ENCODE results near the gene TSPAN14. TPM values are rescaled to one million over a fixed set of nuclear protein-coding genes. Genes with fewer than 3 reads are reported as not detected.

TSPAN14 gene
- total RNA-seq, 4 donors from 2014 or later = 103 to 168 (median 131) TPM

DNA sequence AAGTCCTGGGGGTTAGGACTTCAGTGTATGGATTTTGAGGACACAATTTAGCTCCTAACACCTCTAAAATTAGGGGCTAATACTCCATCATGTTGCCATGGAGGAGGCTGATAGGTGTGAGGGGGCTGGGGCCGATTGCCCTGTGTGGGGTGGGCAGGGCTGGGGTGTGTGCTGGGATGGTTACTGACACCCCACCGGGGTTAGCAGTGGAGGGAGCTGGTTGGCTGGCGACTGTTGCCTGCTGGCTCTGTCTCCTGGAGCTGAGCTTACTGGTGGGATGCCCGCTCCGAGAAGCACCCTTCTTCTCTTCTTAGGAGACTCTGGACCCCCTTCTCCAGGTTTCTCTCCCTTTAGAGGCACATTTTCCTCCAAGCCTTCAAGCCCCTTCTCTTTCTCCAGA is 61.4 kb downstream of the TSPAN14 start:
- DNase-seq (ENCODE audit: low spot score in 2 of 2) = no peak
- WGBS, 2 donors = 91 to 92% methylated on average over 5 of the region's 5 CpGs
- intact Hi-C loops (cut with DNase I; ENCODE audit: low total_unique reads) = loop anchor here (10.0 kb wide), 1 partner anchor 131 kb away; no protein-coding TSS in a partner anchor
- TF ChIP-seq, protein P1, sequence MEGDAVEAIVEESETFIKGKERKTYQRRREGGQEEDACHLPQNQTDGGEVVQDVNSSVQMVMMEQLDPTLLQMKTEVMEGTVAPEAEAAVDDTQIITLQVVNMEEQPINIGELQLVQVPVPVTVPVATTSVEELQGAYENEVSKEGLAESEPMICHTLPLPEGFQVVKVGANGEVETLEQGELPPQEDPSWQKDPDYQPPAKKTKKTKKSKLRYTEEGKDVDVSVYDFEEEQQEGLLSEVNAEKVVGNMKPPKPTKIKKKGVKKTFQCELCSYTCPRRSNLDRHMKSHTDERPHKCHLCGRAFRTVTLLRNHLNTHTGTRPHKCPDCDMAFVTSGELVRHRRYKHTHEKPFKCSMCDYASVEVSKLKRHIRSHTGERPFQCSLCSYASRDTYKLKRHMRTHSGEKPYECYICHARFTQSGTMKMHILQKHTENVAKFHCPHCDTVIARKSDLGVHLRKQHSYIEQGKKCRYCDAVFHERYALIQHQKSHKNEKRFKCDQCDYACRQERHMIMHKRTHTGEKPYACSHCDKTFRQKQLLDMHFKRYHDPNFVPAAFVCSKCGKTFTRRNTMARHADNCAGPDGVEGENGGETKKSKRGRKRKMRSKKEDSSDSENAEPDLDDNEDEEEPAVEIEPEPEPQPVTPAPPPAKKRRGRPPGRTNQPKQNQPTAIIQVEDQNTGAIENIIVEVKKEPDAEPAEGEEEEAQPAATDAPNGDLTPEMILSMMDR (IDR thresholded peaks at IDR 0.05) = no peak
- TF ChIP-seq POLR2A (IDR thresholded peaks at IDR 0.05) = no peak
- H3K4me3 ChIP-seq (ENCODE audit: low read depth, poor library complexity, severe bottlenecking) = no peak overlapping the region

DNA sequence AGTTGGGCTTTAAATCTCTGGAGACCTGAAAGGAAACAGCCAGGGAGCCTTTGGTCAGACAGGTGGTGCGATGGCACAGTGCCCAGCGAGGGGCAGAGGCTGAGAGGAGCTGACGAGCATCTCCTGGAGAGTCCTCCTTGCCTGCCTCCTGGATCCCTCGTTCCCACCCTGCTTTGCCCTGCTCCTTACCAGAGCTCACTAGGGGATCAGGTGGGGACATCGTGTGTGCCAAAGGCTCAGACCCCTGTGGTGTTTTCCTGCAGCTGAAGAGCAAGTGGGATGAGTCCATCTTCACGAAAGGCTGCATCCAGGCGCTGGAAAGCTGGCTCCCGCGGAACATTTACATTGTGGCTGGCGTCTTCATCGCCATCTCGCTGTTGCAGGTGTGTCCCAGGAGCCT is 61.8 kb downstream of the TSPAN14 start:
- H3K4me3 ChIP-seq (ENCODE audit: low read depth, poor library complexity, severe bottlenecking) = no peak overlapping the region
- WGBS, 2 donors = 91 to 92% methylated on average over 12 of the region's 12 CpGs
- TF ChIP-seq, protein P1 (IDR thresholded peaks at IDR 0.05) = no peak
- TF ChIP-seq POLR2A (IDR thresholded peaks at IDR 0.05) = no peak
- intact Hi-C loops (cut with DNase I; ENCODE audit: low total_unique reads) = loop anchor here (10.0 kb wide), 1 partner anchor 131 kb away; no protein-coding TSS in a partner anchor
- no peak for DNase-seq (ENCODE audit: low spot score in 2 of 2)

DNA sequence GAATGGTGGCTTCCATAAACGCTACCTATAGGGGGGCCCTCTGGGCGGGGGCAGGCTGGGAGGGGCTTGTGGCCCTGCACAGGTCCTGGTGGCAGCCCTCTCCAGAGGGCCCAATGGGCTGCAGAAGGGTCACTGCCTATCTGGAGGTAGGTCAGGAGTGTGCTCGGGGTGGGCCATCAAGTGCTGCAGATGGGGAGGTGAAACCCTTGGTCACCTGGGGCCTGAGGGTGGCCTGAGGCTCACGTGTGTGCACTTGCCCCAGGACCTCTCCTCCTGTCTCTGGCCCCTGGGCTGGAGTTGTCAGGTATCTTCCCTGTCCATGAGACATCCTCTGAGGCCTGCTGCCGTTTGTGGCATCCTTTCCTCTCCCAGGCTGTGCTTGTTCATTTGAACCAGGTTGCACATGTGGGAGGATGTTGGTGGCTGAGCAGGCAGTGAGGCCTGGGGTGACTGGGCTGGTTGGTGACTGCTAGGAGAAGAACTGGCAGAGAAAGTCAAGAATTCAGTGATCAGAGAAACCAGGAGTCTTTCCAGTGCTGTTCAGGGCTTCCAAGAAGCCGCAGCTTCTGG is 62.5 kb downstream of the TSPAN14 start:
- 70 to 85% methylated on average over 6 of the region's 6 CpGs for WGBS, 2 donors
- intact Hi-C loops (cut with DNase I; ENCODE audit: low total_unique reads) = loop anchor here (10.0 kb wide), 1 partner anchor 132 kb away; no protein-coding TSS in a partner anchor
- H3K4me3 ChIP-seq (ENCODE audit: low read depth, poor library complexity, severe bottlenecking) = no peak overlapping the region
- no peak for TF ChIP-seq POLR2A (IDR thresholded peaks at IDR 0.05)
- TF ChIP-seq, protein P1 (IDR thresholded peaks at IDR 0.05) = no peak
- DNase-seq (ENCODE audit: low spot score in 2 of 2) = no peak

DNA sequence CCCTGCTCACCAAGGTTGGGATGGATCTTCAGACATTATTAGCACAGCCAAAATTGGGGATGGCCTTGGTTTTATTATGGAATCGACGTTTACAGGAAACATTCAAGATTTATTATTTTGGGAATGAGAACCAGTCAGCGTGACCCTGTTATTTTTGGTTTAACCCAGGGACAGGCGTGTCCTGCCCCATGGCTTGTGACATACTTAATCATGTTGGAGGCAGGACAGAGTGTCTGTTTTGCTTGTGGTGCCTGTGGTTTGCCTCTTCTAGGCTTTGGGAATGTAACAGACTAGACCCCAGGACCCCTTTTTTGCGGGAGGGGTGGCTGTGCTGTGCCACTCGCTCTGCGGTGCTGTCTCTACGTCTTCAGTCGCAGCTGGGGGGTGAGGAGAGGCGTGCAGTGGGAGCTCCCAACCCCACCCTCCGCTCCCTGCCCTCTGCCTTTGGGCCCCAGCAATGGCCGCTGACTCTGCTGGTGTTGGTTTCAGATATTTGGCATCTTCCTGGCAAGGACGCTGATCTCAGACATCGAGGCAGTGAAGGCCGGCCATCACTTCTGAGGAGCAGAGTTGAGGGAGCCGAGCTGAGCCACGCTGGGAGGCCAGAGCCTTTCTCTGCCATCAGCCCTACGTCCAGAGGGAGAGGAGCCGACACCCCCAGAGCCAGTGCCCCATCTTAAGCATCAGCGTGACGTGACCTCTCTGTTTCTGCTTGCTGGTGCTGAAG is 63.5 kb downstream of the TSPAN14 start:
- DNase-seq (ENCODE audit: low spot score in 2 of 2) = no peak
- intact Hi-C loops (cut with DNase I; ENCODE audit: low total_unique reads) = loop anchor here (10.0 kb wide), 1 partner anchor 133 kb away; no protein-coding TSS in a partner anchor
- TF ChIP-seq POLR2A (IDR thresholded peaks at IDR 0.05) = no peak
- TF ChIP-seq, protein P1 (IDR thresholded peaks at IDR 0.05) = no peak
- no peak overlapping the region for H3K4me3 ChIP-seq (ENCODE audit: low read depth, poor library complexity, severe bottlenecking)
- 80 to 84% methylated on average over 21 of the region's 21 CpGs for WGBS, 2 donors

DNA sequence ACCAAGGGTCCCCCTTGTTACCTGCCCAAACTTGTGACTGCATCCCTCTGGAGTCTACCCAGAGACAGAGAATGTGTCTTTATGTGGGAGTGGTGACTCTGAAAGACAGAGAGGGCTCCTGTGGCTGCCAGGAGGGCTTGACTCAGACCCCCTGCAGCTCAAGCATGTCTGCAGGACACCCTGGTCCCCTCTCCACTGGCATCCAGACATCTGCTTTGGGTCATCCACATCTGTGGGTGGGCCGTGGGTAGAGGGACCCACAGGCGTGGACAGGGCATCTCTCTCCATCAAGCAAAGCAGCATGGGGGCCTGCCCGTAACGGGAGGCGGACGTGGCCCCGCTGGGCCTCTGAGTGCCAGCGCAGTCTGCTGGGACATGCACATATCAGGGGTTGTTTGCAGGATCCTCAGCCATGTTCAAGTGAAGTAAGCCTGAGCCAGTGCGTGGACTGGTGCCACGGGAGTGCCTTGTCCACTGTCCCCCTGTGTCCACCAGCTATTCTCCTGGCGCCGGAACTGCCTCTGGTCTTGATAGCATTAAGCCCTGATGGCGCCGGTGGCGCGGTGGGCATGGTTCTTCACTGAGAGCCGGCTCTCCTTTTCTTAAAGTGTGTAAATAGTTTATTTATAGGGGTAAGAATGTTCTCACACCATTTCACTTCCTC is 64.2 kb downstream of the TSPAN14 start:
- DNase-seq (ENCODE audit: low spot score in 2 of 2) = no peak
- H3K4me3 ChIP-seq (ENCODE audit: low read depth, poor library complexity, severe bottlenecking) = no peak overlapping the region
- TF ChIP-seq POLR2A (IDR thresholded peaks at IDR 0.05) = no peak
- TF ChIP-seq, protein P1 (IDR thresholded peaks at IDR 0.05) = no peak
- WGBS, 2 donors = 93 to 94% methylated on average over 15 of the region's 17 CpGs
- intact Hi-C loops (cut with DNase I; ENCODE audit: low total_unique reads) = loop anchor here (10.0 kb wide), 1 partner anchor 133 kb away; no protein-coding TSS in a partner anchor

Data from lower leg skin (tissue), 4 donors.